Glomerular endothelial cell (primary cell): ENCODE results near the gene STK32B. TPM values are rescaled to one million over a fixed set of nuclear protein-coding genes. Genes with fewer than 3 reads are reported as not detected.

Experiments
- DNase-seq: peaks from one replicate; pipeline ENCODE4 v3.0.0-alpha.2; 2011; ENCODE audit warnings: low read depth, low spot score; ENCODE audit errors: extremely low read depth
- total RNA-seq: library from RNA; depleted of rRNA; stranded (reverse); fragments of >200 nt; gene quantifications from 2 replicates; pipeline ENCODE4 v1.2.3, GENCODE V29; 2015

Gene STK32B
- total RNA-seq, 1 donor from 2014 or later, result 29.0 TPM

DNA sequence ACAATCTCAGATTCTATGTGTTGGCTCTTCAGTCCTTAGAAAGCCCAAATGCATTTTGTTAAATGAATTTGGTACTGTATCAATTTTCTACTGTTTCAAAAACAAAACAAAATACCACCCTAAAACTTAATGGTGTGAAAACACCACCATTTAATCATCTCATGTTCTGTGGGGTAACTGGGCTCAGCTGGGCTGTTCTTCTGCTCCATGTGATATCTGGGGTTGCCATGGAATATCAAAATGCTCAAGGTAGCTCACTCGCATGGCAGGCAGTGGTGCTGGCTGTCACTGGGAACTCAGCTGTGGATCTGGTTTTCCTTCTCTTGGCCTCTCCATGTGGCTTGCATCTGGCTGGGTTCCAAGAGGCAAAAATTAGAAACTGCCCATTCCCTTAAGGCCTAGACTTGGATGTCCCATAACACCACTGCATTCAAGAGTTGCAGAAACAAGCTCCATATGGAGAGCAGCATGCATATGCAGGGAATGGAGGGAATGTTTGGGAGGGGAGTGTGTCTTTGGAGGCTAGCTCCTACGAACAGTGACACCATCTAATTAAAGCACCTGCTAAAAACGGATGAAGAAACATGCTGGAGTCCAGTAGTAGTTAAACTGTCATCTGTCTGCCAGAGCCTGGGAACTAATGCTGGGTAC is 279.2 kb downstream of the STK32B start:
- DNase-seq, result no peak

DNA sequence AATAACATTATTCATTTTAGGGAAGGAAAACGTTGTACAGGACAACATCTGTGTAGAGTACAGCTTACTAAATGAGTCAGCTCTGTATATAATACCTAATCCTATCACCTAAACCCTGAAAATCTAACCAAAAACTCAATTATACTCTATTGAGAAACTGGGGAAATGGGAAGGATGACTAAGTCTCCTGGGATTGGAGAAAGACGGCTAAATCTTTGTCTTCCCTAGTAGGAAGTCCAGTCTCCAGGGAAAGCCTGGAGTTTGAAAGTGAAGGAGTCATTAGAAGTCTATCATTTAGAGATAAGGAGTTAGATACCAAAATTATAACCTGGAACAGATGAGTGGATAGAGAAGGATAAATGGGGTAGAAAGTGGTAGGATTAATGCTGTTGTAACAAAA is 286.5 kb downstream of the STK32B start:
- no peak for DNase-seq

DNA sequence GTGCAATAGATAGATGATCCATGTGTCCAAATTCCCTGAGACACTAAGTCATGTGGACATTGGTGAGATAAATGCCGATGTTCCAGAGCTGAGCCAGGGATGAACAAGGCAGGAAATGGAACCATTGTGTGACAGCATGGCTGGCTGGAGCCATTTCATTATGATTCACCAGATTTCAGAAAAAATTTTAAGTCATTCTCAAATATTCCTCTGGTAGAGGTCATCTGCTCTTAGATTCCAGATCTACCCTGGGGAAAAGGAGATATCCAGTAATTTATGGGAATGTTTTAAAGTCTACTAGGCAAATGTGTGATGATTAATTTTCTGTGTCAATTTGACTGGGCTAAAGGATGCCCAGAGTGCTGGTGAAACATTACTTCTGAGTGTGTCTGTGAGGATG is 287.3 kb downstream of the STK32B start:
- DNase-seq, result no peak

DNA sequence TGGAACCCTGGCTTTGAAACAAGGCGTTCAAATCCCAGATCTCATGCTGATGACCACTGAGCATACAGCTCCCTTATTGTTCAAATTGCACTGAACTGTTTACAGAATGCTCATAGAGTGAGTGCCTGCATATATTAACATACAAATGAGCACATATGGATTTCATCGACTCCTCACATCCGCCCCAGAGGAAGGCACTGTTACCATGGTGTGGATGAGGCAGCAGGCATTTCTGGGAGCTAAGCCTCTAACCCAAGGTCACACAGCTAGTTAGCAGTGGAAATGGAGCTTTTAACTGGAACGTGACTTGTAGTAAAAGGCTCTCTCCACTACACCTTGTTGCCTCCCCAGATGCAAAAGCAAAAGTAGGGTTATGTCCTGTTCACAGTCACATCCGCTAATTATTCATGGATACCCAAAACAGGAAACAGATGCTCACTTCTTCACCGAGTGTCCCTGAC is 289.7 kb downstream of the STK32B start:
- DNase-seq, result no peak

DNA sequence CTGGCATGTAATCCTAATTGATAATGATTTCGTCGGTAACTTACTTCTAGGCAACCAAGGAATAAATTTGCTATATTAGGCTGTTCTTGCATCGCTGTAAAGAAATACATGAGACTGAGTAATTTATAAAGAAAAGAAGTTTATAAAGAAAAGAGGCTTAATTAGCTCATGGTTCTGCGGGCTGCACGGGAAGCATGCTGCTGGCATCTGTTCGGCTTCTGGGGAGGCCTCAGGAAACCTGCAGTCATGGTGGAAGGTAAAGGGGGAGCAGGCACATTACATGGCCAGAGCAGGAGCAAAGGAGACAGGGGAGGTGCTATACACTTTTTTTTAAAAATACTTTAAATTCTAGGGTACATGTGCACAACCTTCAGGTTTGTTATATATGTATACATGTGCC is 290.2 kb downstream of the STK32B start:
- no peak for DNase-seq

DNA sequence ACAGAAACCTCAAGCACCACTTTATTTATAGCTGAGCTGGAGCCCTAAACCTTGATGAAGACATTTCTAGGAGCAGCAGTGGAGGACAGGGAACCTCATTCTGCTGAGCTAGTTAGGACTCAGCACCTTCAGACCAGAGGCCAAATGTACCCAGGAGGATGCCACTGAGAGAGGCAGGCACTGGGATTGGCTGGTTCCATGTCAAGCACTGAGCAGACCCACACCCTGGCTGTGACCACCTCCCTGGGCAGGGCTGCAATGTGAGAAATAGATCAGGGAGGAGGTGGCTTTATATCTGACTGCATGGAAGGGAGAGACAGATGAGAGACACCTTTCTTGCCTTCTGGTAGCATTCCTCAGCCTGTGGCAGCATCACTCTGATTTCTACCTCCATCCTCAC is 304.6 kb downstream of the STK32B start:
- DNase-seq, result no peak

DNA sequence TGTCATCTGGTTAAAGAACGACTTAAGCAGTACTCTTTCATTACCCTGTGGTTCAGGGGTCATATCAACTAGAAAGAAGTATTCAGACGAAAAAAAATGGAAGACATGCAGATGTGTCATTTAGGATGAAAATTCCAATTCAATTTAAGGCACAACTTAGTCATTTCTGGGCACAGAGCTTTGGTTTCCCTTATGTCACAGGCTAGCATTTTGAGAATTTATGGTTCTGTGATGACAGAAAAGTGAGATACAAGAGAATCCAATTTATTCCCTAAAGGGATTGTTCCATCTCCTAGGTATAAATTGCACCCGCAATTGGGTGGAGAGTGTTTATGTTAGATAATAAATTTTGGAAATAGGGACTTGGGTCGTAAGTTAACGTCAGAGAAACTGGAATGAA is 306.6 kb downstream of the STK32B start:
- no peak for DNase-seq

DNA sequence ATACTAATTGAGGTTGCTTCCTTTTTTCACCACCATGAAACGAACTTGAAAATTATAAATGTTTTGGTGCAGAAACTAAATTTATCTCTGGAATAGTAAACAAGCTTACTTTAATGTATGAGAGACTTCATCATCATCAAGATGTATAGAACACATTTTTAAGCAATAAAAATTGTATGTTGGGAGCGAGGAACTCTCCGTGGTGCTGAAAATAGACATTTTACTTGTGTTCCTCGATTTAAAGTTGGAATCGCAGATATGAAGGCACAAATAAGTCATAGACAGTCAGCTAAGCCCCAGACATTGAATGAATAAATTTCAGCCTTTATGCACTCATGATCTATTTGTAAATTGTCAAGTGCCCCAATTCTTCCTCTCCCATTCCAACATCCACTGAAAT is 310.7 kb downstream of the STK32B start:
- DNase-seq, result no peak

DNA sequence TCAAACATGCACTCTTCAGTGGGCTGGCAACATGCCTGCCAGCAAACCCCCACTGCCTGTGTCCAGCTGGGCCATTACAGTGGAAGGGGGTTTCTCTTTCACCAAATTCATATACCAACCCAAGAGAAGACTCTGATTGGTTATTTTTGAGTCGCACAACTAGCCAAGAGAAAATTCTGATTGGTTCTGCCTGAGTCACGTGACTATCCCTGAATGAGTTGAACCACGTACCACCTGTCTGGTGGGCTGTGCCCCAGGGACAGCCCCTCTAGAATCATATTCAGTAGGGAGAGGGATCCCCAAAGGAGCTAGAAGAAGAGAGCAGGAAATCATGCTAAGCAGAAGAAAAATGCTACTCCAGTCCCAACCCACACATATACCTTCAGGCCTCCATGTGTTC is 313.1 kb downstream of the STK32B start:
- DNase-seq, result no peak

DNA sequence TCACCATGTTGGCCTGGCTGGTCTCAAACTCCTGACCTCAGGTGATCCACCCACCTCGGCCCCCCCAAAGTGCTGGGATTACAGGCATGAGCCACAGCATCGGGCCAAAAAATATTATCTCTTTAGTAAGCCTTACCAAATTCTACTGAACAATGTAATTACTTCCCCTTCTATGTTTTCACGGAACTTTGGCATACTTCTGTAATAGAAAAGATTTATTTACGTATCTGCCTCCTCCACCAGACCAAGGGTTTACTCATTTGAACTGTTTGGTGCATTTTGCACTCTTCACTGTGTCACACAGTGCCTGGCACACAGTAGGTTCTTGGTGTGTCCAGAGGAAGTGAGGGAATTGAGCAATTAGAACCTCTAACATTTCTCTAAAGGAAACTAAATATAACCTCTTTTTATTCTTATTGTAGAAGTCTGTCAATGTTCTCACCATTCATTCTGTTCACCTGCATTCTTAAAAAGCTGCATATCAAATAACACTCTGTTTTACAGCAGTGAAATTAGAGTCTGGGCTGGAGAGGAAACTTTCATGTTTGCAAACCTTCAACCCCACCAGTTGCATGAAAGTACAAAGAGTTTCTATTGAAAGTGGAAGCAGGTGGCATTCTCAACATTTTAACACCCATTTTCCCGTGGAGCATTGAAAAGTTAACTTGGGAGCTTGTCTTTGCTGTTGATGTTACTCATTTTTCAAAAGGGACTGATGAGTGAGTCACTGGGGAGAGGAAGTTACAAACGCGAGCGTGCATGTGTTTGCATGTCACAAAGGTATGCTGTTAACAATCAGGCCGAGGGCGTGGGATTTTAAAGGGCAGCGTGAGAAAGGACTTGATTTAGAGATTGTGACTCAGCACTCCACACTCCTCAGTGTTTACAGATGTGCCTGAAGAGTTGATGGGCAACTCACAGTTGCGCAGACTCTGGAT is 314.1 kb downstream of the STK32B start:
- peak; percentile 86 for DNase-seq

DNA sequence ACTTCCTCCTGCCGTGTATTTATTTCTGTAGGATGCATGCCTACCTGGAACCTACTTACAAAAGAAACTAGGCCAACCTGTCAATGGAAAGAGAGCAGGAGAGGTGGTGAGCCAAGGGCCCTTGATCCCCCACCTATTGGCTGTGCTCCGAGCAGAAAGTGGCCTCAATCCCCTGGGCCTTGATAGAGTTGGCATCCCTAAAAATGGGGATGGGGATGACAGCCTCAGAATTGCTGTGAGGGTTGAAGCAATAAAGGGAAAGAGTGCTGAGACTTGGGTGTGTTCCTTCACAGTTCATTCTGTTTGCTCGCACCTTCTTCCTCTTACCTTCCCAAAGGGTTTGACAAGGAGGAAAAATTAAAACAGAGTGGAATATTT is 314.7 kb downstream of the STK32B start:
- no peak for DNase-seq

DNA sequence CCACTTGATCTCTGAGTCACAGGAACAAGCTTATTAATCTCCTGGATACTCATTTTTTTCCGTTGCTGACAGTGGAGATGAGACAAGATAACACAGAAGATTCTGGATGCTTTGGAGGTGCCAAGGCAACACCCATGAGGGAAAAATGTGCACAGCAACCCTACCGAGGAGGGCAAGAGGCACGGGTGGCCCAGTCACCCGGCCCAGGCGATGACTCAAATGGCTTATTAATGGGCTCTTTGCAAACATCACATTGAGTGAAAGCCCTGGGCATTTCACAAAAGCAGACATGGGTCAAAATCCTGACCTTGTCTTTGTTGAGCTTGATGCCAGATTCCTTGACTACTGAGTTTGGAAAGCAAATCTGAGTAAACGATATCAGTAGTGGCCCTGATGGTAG is 315.1 kb downstream of the STK32B start:
- no peak for DNase-seq

DNA sequence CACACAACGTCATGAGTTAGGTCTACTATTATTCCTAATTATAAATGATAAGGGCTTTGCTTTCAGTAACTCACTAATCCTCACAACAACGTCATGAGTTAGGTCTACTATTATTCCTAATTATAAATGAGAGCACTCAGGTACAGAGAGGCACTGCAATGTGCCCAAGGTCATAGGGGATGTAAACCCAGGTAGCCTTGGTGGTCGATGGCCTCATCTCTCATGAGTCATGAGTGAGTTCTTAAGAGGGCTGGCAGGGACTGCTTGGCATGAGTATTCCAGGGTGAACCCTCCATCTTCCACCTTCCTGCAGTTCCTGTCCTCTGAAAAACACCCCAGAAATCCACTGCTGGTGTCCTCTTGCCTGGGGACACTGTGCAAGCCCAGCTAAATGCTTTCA is 317.1 kb downstream of the STK32B start:
- DNase-seq, result no peak

DNA sequence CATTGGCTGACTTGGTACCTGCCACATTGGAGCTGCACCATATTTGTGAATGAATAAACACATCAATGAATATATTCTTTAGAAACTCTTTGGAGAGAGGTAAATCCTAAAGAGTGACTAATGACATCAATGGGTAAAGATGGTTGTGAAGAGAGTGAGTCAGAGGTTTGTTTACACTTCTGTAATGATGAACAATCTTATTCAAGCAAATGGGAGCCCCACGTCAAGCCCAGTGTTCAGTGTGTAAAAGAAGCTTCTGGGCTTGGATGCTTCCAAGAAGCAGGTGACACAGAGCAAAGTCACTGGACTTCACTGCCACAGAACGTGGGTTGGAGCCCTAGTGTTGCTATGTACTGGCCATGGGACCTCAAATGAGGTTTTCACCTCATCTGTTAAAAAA is 319.0 kb downstream of the STK32B start:
- no peak for DNase-seq

DNA sequence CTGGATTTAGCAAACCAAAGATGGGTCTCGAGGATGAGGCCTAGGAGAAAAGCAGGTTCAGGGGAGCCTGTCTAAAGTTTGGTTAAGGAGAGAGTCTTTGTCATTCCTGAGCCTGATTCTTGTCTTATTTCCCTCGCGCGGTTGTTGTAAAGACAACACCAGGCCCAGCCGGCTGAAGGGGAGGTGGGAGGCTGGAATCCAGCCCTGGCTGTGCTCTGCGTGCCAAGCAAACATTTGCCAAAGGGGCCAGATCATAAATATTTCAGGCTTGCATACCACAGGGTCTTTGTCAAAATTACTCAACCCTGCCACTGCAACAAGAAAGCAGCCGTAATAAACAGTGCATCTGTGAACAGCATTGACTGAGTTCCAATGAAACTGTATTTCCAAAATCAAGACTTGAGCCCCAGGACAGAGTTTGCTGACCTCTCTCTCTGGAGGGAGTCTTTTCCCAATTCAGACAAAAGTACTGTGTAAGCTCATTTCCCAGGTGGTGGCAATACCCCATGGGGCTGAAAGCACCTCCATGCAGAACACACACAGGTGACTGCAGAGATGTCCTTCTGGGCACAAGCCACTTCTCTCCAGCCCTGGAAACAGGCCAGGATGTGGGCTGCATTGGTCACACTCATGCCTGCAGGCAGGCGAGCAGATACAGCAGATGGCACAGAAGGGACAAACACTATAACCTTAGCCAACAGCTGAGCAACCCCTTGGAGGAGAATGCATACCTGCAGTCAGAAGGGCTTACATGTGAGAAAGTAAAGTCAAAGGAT is 320.3 kb downstream of the STK32B start:
- DNase-seq, result no peak

DNA sequence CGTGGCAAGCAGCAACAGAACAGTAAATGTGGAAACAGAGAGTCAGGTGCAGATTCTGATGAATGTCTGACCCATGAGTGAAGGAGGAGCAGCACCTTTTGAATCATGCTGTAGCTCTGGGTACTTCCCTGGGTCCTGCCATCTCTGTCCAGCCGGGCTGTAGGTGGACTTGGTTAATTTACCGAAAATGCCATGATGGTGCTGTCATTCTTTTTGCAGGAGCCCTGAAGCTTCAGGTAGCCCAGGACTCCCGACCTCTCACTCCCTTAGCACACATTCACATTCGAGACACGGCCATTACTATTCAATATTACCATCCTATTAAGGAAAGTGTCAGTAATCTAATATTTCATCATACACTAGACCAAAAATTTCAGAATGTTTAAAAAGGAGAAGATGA is 320.9 kb downstream of the STK32B start:
- no peak for DNase-seq

DNA sequence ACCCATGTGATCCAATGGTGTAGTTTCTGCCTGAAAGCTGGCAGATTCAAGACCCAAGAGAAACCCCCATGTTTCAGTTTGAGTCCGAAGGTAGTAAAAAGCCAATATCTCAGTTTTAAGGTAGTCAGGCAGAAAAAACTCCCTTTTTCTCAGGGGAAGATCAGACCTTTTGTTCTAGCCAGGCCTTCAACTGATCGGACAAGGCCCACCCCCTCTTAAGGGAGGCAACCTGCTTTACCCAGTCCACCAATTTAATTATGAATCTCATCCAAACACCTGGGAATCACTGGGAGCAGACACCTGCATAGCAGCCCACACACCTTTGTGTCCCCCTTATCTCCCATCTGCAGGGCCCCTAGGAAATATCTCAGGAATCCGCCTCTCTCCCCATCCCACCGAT is 322.0 kb downstream of the STK32B start:
- DNase-seq, result no peak

DNA sequence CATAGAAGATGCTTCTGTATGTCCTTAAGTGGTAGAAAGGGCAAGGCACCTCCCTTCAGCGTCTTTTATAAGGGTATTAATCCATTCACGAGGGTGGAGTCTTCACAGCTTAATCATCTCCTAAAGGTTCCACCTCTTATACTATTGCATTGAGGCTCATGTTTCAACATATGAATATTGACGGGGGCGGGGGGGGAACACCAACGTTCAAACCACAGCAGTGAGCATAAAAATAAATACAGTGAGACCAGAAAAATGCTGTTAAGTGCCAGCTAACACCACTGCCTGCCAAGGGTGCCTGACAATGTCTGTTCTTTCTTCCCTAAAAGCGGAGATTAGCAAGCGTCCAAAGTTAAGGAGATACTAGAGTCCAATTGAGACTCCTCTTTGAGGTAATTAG is 323.3 kb downstream of the STK32B start:
- DNase-seq, result no peak

DNA sequence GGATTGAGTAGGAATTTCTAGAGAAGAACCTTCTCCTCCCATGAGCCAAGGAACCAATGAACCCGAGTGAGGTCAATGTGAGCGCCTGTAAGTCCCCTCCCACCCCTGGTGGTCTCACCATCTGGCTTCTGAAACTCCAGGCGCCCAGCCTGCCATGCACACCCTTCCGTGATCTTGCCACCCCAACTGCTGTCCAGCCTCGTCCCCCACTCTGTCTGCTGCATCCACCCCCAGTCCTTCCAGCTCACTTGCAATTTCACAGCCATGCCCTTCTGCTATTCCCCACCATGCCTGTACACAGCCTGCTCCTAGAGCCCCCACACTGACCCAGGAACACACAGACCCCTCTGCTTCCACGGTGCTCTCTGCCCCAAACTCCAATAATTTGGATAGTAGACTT is 323.7 kb downstream of the STK32B start:
- no peak for DNase-seq

DNA sequence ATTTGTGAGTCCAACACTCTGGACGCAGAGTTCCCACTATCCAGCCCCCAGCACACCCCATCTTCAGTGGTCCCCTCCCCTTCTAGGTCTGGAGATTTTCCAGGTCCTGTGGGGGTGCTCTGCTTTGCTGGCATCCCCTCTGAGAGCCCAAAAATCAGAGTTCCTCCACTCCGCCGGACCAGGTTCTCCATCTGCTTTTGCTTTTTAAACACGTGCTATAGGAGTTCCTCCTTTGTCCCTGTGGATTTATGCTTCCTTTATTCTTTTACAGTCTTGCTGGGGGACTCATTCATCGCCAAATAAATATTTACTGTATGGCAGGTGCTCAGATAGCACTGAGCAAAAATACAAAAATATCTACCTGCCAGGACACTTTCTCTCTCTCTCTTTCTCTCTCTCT is 324.7 kb downstream of the STK32B start:
- no peak for DNase-seq

DNA sequence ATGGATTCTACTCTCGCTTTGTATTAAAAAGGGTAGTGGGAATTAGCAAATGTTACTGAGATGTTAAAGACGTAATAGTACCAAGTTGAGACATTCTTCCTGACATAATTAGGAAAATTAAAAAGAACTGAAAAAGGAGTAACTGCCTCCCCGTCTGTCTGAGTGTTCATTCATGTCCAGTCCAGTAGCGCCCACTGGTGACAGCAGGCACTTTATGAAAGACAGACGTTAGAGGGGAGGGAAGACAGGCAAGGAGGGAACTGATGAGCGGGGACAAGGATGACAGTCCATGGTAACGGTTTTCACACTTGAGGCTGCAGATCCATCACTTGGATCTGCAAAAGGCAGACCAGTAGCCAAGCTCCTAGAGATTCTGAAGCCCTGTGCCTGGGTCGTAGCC is 326.7 kb downstream of the STK32B start:
- DNase-seq, result no peak

DNA sequence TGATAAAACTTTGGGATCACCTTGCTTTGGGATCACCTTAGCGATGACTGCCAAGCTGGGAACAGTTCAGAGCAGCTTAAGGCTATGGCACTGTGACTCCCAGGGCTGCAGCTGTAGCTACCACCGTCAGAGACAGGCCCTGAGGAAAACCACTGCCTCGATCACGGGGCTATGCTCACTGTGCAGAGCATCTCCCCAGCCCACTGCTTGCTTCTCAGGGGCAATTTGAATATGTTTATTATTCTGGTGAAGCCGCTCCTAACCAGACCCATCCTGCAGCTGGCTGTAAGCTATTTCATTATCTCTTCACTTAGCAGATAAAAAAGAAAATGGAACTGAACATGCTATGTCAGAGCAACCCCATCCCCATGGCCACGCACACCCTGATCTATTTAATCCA is 328.6 kb downstream of the STK32B start:
- no peak for DNase-seq
